B cell (primary cell): Measurements from ENCODE around the gene IAH1. TPM values are rescaled to one million over a fixed set of nuclear protein-coding genes. Genes with fewer than 3 reads are reported as not detected.

ENCODE experiments used
- ATAC-seq: fragments of 200-7000 bp; cut with Tn5 transposase; one replicate; pipeline ENCODE4 v1.10.0; 2021; ENCODE audit warnings: low read depth, mild to moderate bottlenecking, moderate number of reproducible peaks, moderate library complexity
- CTCF ChIA-PET: fragments of 350-600 bp; sonication (Branson Sonifier 250); formaldehyde crosslinking; loops from one replicate; lab custom pipeline; 2021; ENCODE audit warnings: antibody characterized with exemption, inconsistent platforms; lab: Charles Lee
- POLR2A ChIA-PET: fragments of 350-600 bp; sonication (Branson Sonifier 250); formaldehyde crosslinking; loops from one replicate; lab custom pipeline; 2021; ENCODE audit warnings: antibody characterized with exemption; lab: Charles Lee
- DNase-seq: peaks from one replicate; pipeline ENCODE4 v3.0.0; 2013
- H2AFZ ChIP-seq: 2 replicates; pipeline ENCODE4 v1.6.1; 2012; ENCODE audit warnings: mild to moderate bottlenecking, low read depth, low read length; ENCODE audit not compliant: insufficient read depth, poor library complexity, severe bottlenecking
- H3K27ac ChIP-seq, 2 donors: 1 replicate in 1 of 2; 2 replicates in 1 of 2; pipeline ENCODE4 v1.5.1; 2012 to 2013; ENCODE audit warnings: low read length in 2 of 2, mild to moderate bottlenecking in 2 of 2, moderate library complexity in 1 of 2
- H3K27me3 ChIP-seq, 4 experiments: fragments of 200-600 bp in 1 of 4; sonication (generic) in 1 of 4; replicated peaks in 1 of 4; 1 replicate in 2 of 4; 2 replicates in 2 of 4; pipeline versions ENCODE4 v1.6.1 to v1.7.0; 2013 to 2016; ENCODE audit warnings: low read length in 3 of 4, mild to moderate bottlenecking in 2 of 4, mixed read lengths in 1 of 4, moderate library complexity in 1 of 4; ENCODE audit not compliant: insufficient read depth in 4 of 4, control insufficient read depth in 3 of 4; ENCODE audit errors: control extremely low read depth in 1 of 4
- H3K36me3 ChIP-seq, 2 experiments: replicated peaks in 1 of 2; 1 replicate in 1 of 2; 2 replicates in 1 of 2; pipeline versions ENCODE4 v1.6.1 to v1.7.1; 2013; ENCODE audit warnings: low read length in 1 of 2; ENCODE audit not compliant: insufficient read depth in 2 of 2, control insufficient read depth in 1 of 2; ENCODE audit errors: control extremely low read depth in 1 of 2, extremely low read depth in 1 of 2
- H3K4me1 ChIP-seq, 2 donors: fragments of 200-600 bp in 1 of 2; sonication (generic) in 1 of 2; 1 replicate in 1 of 2; 2 replicates in 1 of 2; pipeline versions ENCODE4 v1.5.1 to v1.6.1; 2013 to 2017; ENCODE audit warnings: low read length in 2 of 2; ENCODE audit not compliant: control insufficient read depth in 2 of 2, insufficient read depth in 2 of 2
- H3K4me2 ChIP-seq: replicated peaks from 2 replicates; pipeline ENCODE3; 2012; ENCODE audit warnings: mild to moderate bottlenecking, low read depth, low read length; ENCODE audit not compliant: poor library complexity, severe bottlenecking
- H3K4me3 ChIP-seq, 5 experiments: fragments of 200-600 bp in 1 of 5; sonication (generic) in 1 of 5; 1 replicate in 3 of 5; 2 replicates in 2 of 5; pipeline versions ENCODE4 v1.5.1 to v1.7.0; 2011 to 2016; ENCODE audit warnings: low read length in 4 of 5, mild to moderate bottlenecking in 4 of 5, low read depth in 2 of 5, control low read depth in 1 of 5, moderate library complexity in 1 of 5; ENCODE audit not compliant: insufficient read depth in 1 of 5; ENCODE audit errors: control extremely low read depth in 1 of 5, extremely low read depth in 1 of 5
- H3K79me2 ChIP-seq: fragments of 200-600 bp; sonication (generic); one replicate; pipeline ENCODE4 v1.6.0; 2016; ENCODE audit warnings: low read length; ENCODE audit not compliant: control insufficient read depth, insufficient read depth
- H3K9ac ChIP-seq: fragments of 200-600 bp; sonication (generic); 2 replicates; pipeline ENCODE4 v1.6.1; 2017; ENCODE audit warnings: mild to moderate bottlenecking, low read length, moderate library complexity
- H3K9me3 ChIP-seq, 3 donors: one replicate each; pipeline versions ENCODE4 v1.6.1 to v1.7.1; 2013; ENCODE audit warnings: low read length in 2 of 3; ENCODE audit not compliant: control insufficient read depth in 2 of 3, insufficient read depth in 1 of 3; ENCODE audit errors: control extremely low read depth in 1 of 3
- H4K20me1 ChIP-seq: 2 replicates; pipeline ENCODE4 v1.6.0; 2012; ENCODE audit warnings: mild to moderate bottlenecking, low read length; ENCODE audit not compliant: insufficient read depth, control insufficient read depth, poor library complexity, severe bottlenecking
- H3K27ac Mint-ChIP-seq: one replicate; pipeline ENCODE4 v1.8.0; 2021; ENCODE audit warnings: mixed read lengths
- H3K27me3 Mint-ChIP-seq: one replicate; pipeline ENCODE4 v1.8.0; 2021; ENCODE audit warnings: mixed read lengths
- H3K4me1 Mint-ChIP-seq: one replicate; pipeline ENCODE4 v1.8.0; 2021; ENCODE audit warnings: mixed read lengths
- H3K4me3 Mint-ChIP-seq: one replicate; pipeline ENCODE4 v1.8.0; 2021; ENCODE audit warnings: mixed read lengths
- H3K9me3 Mint-ChIP-seq: one replicate; pipeline ENCODE4 v1.8.0; 2022; ENCODE audit warnings: mixed read lengths; ENCODE audit not compliant: insufficient read depth
- EZH2 ChIP-seq: IDR thresholded peaks from 2 replicates; pipeline ENCODE4 v1.6.1; 2012; ENCODE audit warnings: borderline replicate concordance, low read depth, mild to moderate bottlenecking, moderate library complexity, low read length; ENCODE audit not compliant: insufficient read depth, poor library complexity, severe bottlenecking
- WGBS: methylation state at CpG from one replicate; pipeline ENCODE4 v1.1.5; 2013; ENCODE audit warnings: missing lambda C conversion rate; ENCODE audit not compliant: insufficient coverage; 5-methylcytosine and 5-hydroxymethylcytosine counted together
- intact Hi-C: fragments of 100-400 bp; cut with micrococcal nuclease; formaldehyde crosslinking; loops from one replicate; pipeline ENCODE4 v1.10.0; 2022
- polyA plus RNA-seq: library from polyadenylated mRNA; depleted of rRNA; stranded (reverse); fragments of >200 nt; gene quantifications from 2 replicates; pipeline ENCODE4 v1.2.3, GENCODE V29; 2012
- total RNA-seq, 2 donors: library from RNA; stranded (reverse); fragments of 120-200 nt in 1 of 2; gene quantifications; 1 replicate in 1 of 2; 2 replicates in 1 of 2; pipeline versions ENCODE4 v1.2.3 to v1.2.4, GENCODE V29; 2013 to 2022
- TF ChIP-seq, protein P1 (sequence below): fragments of 200-600 bp; IDR thresholded peaks from one replicate; pipeline ENCODE4 v1.8.0; 2022; ENCODE audit warnings: antibody characterized with exemption, mild to moderate bottlenecking

IAH1 gene
- total and polyA plus RNA-seq, 2 donors (not counting 1 experiment from before 2014, with no cell fraction given) = 33.3 to 54.8 TPM

DNA sequence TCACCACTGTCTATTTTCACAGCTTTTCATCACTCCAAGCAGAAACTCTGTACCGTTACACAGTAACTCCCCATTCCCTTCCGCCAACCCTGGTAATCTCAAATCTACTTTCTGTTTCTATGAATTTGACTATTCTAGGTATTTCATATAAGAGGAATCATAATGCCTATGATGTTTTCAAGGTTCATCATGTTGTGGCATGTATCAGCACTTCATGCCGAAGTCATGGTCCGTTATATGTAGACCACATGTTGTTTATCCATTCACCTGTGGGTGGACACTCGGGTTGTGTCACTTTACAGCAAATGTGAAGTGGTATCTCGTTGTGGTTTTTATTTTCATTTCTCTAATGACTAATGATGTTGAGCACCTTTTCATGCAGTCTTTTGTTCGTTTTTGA, 29.3 kb upstream of the IAH1 start:
- Mint-ChIP-seq H3K27me3 (no peaks in the 10 kb centered on the region), H3K4me3 (no peak overlapping the region), H3K27ac (no peak overlapping the region), H3K4me1 (no peaks in the 10 kb centered on the region), H3K9me3 (no peaks in the 10 kb centered on the region)
- no peak for DNase-seq
- H2AFZ ChIP-seq = no peak overlapping the region
- H3K27ac ChIP-seq = no peak overlapping the region
- H3K4me1 ChIP-seq = no peaks in the 10 kb centered on the region
- H3K9me3 ChIP-seq = no peaks in the 10 kb centered on the region
- intact Hi-C loops = no loop called here
- ChIA-PET POLR2A (no interaction called here), CTCF (no interaction called here)
- H3K27me3 ChIP-seq = no peaks in the 10 kb centered on the region
- no peak for ATAC-seq
- H3K79me2 ChIP-seq = no peaks in the 10 kb centered on the region
- 94% methylated on average over 2 of the region's 7 CpGs for WGBS
- TF ChIP-seq, protein P1, sequence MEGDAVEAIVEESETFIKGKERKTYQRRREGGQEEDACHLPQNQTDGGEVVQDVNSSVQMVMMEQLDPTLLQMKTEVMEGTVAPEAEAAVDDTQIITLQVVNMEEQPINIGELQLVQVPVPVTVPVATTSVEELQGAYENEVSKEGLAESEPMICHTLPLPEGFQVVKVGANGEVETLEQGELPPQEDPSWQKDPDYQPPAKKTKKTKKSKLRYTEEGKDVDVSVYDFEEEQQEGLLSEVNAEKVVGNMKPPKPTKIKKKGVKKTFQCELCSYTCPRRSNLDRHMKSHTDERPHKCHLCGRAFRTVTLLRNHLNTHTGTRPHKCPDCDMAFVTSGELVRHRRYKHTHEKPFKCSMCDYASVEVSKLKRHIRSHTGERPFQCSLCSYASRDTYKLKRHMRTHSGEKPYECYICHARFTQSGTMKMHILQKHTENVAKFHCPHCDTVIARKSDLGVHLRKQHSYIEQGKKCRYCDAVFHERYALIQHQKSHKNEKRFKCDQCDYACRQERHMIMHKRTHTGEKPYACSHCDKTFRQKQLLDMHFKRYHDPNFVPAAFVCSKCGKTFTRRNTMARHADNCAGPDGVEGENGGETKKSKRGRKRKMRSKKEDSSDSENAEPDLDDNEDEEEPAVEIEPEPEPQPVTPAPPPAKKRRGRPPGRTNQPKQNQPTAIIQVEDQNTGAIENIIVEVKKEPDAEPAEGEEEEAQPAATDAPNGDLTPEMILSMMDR = no peak
- TF ChIP-seq EZH2 = no peak
- no peak overlapping the region for H3K4me3 ChIP-seq
- H4K20me1 ChIP-seq = no peaks in the 10 kb centered on the region
- H3K4me2 ChIP-seq = no peak overlapping the region
- H3K9ac ChIP-seq = no peak overlapping the region
- peaks cover 2 to 38% of the 10 kb centered on the region in 2 experiments for H3K36me3 ChIP-seq

GRCh38 chr2:9451231-9451630, 23.1 kb upstream of the IAH1 start:
- no peak overlapping the region for H3K27ac Mint-ChIP-seq
- H3K27me3 Mint-ChIP-seq = no peaks in the 10 kb centered on the region

More at GRCh38 chr2:9451231-9451630, 23.1 kb upstream of the IAH1 start:
- 100% methylated on average over 1 of the region's 1 CpG for WGBS
- Histone ChIP-seq H4K20me1 (no peaks in the 10 kb centered on the region), H3K79me2 (no peaks in the 10 kb centered on the region), H3K4me1 (no peaks in the 10 kb centered on the region), H3K4me2 (no peak overlapping the region), H3K36me3 (peaks cover 0 to 15% of the 10 kb centered on the region in 2 experiments), H3K4me3 (no peak overlapping the region), H3K9ac (no peak overlapping the region), H2AFZ (no peak overlapping the region), H3K27ac (no peak overlapping the region), H3K27me3 (no peaks in the 10 kb centered on the region), H3K9me3 (no peaks in the 10 kb centered on the region)
- ATAC-seq (no peak), DNase-seq (no peak)
- TF ChIP-seq EZH2 = no peak
- TF ChIP-seq, protein P1 = no peak
- Mint-ChIP-seq H3K9me3 (no peaks in the 10 kb centered on the region), H3K4me1 (no peaks in the 10 kb centered on the region), H3K4me3 (no peak overlapping the region)
- POLR2A ChIA-PET = interaction anchor here (0.7 kb wide), 1 partner anchor 10 kb away, joined by 5 read pairs; no protein-coding TSS in a partner anchor
- intact Hi-C loops = no loop called here
- CTCF ChIA-PET = no interaction called here
